HEK293T (cell line): Measurements from ENCODE around the gene VPS18.

Source experiments
- BHLHE40 ChIP-seq: fragments of 450-650 bp; IDR thresholded peaks from 2 replicates; pipeline ENCODE4 v1.6.1; 2016; ENCODE audit warnings: mild to moderate bottlenecking, moderate library complexity, borderline replicate concordance
- CTBP1 ChIP-seq: fragments of 450-650 bp; IDR thresholded peaks from 2 replicates; pipeline ENCODE4 v1.6.1; 2016; ENCODE audit warnings: borderline replicate concordance
- ELF4 ChIP-seq: fragments of 450-650 bp; IDR thresholded peaks from 2 replicates; pipeline ENCODE4 v1.6.1; 2017; ENCODE audit warnings: antibody characterized with exemption
- FOXA1 ChIP-seq: fragments of 450-650 bp; IDR thresholded peaks from 2 replicates; pipeline ENCODE4 v1.6.1; 2016; ENCODE audit warnings: mild to moderate bottlenecking
- FOXK2 ChIP-seq: fragments of 450-650 bp; IDR thresholded peaks from 2 replicates; pipeline ENCODE4 v1.6.1; 2016; ENCODE audit warnings: mild to moderate bottlenecking
- FOXM1 ChIP-seq: fragments of 450-650 bp; IDR thresholded peaks from 2 replicates; pipeline ENCODE4 v1.6.1; 2017; ENCODE audit warnings: mild to moderate bottlenecking, borderline replicate concordance
- HDGF ChIP-seq: fragments of 450-650 bp; IDR thresholded peaks from 2 replicates; pipeline ENCODE4 v1.6.1; 2017; ENCODE audit warnings: antibody characterized with exemption, borderline replicate concordance
- L3MBTL2 ChIP-seq: fragments of 450-650 bp; conservative IDR thresholded peaks from 2 replicates; pipeline ENCODE4 v1.6.1; 2016; ENCODE audit warnings: mild to moderate bottlenecking
- LEF1 ChIP-seq: fragments of 450-650 bp; IDR thresholded peaks from 2 replicates; pipeline ENCODE4 v1.6.1; 2017; ENCODE audit warnings: mild to moderate bottlenecking, borderline replicate concordance
- NFRKB ChIP-seq: fragments of 450-650 bp; IDR thresholded peaks from 2 replicates; pipeline ENCODE4 v1.6.1; 2016; ENCODE audit warnings: mild to moderate bottlenecking, moderate library complexity
- SP1 ChIP-seq: fragments of 450-650 bp; IDR thresholded peaks from 2 replicates; pipeline ENCODE4 v1.6.1; 2017
- SUZ12 ChIP-seq: fragments of 450-650 bp; IDR thresholded peaks from 2 replicates; pipeline ENCODE4 v1.6.1; 2016; ENCODE audit warnings: mild to moderate bottlenecking
- ZNF384 ChIP-seq: fragments of 450-650 bp; IDR thresholded peaks from 2 replicates; pipeline ENCODE4 v1.6.1; 2016
- TF ChIP-seq, protein P1 (sequence below): fragments of 450-650 bp; IDR thresholded peaks from 2 replicates; pipeline ENCODE4 v1.6.1; 2016

DNA sequence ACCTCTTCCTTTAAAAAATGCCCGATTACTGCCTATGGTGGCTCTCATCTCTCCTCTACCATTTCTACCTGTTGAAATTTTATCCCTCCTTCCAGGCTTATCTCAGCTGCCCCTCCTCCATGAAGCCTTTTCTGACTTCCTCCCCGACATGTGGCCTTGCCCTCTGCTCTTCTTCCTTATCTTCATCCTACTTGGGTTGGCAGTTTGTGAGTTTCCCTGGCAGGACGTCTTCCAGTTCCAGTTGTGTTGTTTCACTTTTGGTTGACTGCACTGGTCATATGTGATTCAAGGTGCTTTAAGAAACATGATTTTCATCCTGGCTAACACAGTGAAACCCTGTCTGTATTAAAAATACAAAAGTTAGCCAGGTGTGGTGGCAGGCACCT is 39.3 kb downstream of the VPS18 start:
- no peak for TF ChIP-seq FOXK2
- no peak for TF ChIP-seq SP1
- no peak for TF ChIP-seq LEF1
- TF ChIP-seq CTBP1, result no peak
- TF ChIP-seq, protein P1, sequence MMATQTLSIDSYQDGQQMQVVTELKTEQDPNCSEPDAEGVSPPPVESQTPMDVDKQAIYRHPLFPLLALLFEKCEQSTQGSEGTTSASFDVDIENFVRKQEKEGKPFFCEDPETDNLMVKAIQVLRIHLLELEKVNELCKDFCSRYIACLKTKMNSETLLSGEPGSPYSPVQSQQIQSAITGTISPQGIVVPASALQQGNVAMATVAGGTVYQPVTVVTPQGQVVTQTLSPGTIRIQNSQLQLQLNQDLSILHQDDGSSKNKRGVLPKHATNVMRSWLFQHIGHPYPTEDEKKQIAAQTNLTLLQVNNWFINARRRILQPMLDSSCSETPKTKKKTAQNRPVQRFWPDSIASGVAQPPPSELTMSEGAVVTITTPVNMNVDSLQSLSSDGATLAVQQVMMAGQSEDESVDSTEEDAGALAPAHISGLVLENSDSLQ, result no peak
- TF ChIP-seq FOXA1, result no peak
- no peak for TF ChIP-seq SUZ12
- TF ChIP-seq ELF4, result no peak
- TF ChIP-seq FOXM1, result no peak
- TF ChIP-seq NFRKB, result no peak
- TF ChIP-seq BHLHE40, result no peak
- no peak for TF ChIP-seq HDGF
- no peak for TF ChIP-seq ZNF384
- TF ChIP-seq L3MBTL2, result no peak
